ENCODE data around the gene PTTG1. TPM values are rescaled to one million over a fixed set of nuclear protein-coding genes. Genes with fewer than 3 reads are reported as not detected.

PTTG1 gene
- total and polyA plus RNA-seq, 2 donors (not counting 1 experiment from before 2014, with no cell fraction given) = 77.5 to 108 TPM

DNA sequence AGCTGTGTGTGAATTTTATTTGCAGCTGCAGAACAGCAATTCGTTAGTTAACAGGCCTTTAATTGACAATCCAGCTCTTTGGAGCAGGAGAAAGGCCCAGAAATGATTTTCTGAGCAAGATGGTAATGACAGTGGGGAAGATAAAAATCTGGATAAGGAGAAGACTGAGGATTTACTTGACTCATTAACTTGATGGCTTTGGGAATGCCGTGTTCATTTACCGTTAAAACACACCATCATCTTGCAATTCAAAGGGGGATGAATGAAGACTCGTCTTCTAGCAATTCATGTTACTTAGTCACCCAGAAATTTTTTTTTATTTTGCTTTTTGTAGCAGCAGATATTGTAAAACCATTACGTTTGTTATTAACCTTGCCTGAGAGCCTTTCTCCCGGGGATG lies 52.0 kb downstream of the PTTG1 start:
- H3K9ac ChIP-seq (ENCODE audit: insufficient read depth, low read length) = no peak overlapping the region
- H4K20me1 ChIP-seq (ENCODE audit: control insufficient read depth, extremely low read depth, insufficient read depth, low read length) = no peaks in the 10 kb centered on the region
- DNase-seq (ENCODE audit: low read depth in 2 of 2) = no peak
- no peaks in the 10 kb centered on the region for H3K36me3 ChIP-seq (ENCODE audit: control insufficient read depth, insufficient read depth, low read length)
- no peak overlapping the region for H2AFZ ChIP-seq (ENCODE audit: low read length)
- no peak overlapping the region for H3K4me2 ChIP-seq (ENCODE audit: extremely low read depth, insufficient read depth, low read length)
- H3K27me3 ChIP-seq (ENCODE audit: control insufficient read depth, insufficient read depth, low read length) = no peaks in the 10 kb centered on the region
- no peak overlapping the region for H3K27ac ChIP-seq (ENCODE audit: insufficient read depth, low read length)
- TF ChIP-seq EZH2 (IDR thresholded peaks at IDR 0.05; ENCODE audit: low read length, missing control alignments) = no peak
- TF ChIP-seq, protein P1, sequence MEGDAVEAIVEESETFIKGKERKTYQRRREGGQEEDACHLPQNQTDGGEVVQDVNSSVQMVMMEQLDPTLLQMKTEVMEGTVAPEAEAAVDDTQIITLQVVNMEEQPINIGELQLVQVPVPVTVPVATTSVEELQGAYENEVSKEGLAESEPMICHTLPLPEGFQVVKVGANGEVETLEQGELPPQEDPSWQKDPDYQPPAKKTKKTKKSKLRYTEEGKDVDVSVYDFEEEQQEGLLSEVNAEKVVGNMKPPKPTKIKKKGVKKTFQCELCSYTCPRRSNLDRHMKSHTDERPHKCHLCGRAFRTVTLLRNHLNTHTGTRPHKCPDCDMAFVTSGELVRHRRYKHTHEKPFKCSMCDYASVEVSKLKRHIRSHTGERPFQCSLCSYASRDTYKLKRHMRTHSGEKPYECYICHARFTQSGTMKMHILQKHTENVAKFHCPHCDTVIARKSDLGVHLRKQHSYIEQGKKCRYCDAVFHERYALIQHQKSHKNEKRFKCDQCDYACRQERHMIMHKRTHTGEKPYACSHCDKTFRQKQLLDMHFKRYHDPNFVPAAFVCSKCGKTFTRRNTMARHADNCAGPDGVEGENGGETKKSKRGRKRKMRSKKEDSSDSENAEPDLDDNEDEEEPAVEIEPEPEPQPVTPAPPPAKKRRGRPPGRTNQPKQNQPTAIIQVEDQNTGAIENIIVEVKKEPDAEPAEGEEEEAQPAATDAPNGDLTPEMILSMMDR (conservative IDR thresholded peaks at IDR 0.05 in 1 of 2, IDR thresholded peaks at IDR 0.05 in 1 of 2; ENCODE audit: low read depth in 1 of 2, low read length in 2 of 2) = no peak
- H3K9me3 ChIP-seq (ENCODE audit: control insufficient read depth, insufficient read depth, low read depth, low read length) = no peaks in the 10 kb centered on the region
- no peak overlapping the region for H3K4me3 ChIP-seq (replicated peaks in 1 of 4; ENCODE audit: control extremely low read depth in 1 of 4, insufficient read depth in 1 of 4, low read depth in 3 of 4, low read length in 4 of 4)
- no peaks in the 10 kb centered on the region for H3K4me1 ChIP-seq (ENCODE audit: control insufficient read depth, extremely low read depth, insufficient read depth, low read length)
- H3K79me2 ChIP-seq (ENCODE audit: control insufficient read depth, insufficient read depth, low read length) = no peaks in the 10 kb centered on the region

DNA sequence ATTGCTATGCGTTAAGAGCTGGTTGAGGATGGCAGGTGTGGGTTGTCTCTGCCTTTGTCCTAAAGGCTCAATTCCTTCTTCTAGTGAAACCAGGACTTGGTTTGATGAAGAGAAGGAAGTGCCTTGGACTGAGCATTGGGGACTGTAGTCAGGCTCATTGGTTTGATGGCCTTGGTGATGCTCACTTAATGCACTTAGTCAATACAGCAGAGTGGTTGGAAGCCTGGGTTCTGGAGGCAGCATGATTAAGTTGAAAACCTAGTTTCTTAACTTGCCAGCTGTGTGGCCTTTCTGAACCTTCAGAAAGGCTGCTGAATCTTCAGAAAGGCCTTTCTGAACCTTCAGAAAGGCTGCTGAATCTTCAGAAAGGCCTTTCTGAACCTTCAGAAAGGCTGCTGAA lies 52.4 kb downstream of the PTTG1 start:
- no peaks in the 10 kb centered on the region for H4K20me1 ChIP-seq (ENCODE audit: control insufficient read depth, extremely low read depth, insufficient read depth, low read length)
- no peak overlapping the region for H3K4me3 ChIP-seq (replicated peaks in 1 of 4; ENCODE audit: control extremely low read depth in 1 of 4, insufficient read depth in 1 of 4, low read depth in 3 of 4, low read length in 4 of 4)
- H3K36me3 ChIP-seq (ENCODE audit: control insufficient read depth, insufficient read depth, low read length) = no peaks in the 10 kb centered on the region
- no peak overlapping the region for H3K9ac ChIP-seq (ENCODE audit: insufficient read depth, low read length)
- DNase-seq (ENCODE audit: low read depth in 2 of 2) = no peak
- H3K27me3 ChIP-seq (ENCODE audit: control insufficient read depth, insufficient read depth, low read length) = no peaks in the 10 kb centered on the region
- no peaks in the 10 kb centered on the region for H3K4me1 ChIP-seq (ENCODE audit: control insufficient read depth, extremely low read depth, insufficient read depth, low read length)
- no peaks in the 10 kb centered on the region for H3K79me2 ChIP-seq (ENCODE audit: control insufficient read depth, insufficient read depth, low read length)
- no peak overlapping the region for H3K4me2 ChIP-seq (ENCODE audit: extremely low read depth, insufficient read depth, low read length)
- no peak for TF ChIP-seq EZH2 (IDR thresholded peaks at IDR 0.05; ENCODE audit: low read length, missing control alignments)
- TF ChIP-seq, protein P1 (conservative IDR thresholded peaks at IDR 0.05 in 1 of 2, IDR thresholded peaks at IDR 0.05 in 1 of 2; ENCODE audit: low read depth in 1 of 2, low read length in 2 of 2) = no peak
- no peak overlapping the region for H3K27ac ChIP-seq (ENCODE audit: insufficient read depth, low read length)
- no peaks in the 10 kb centered on the region for H3K9me3 ChIP-seq (ENCODE audit: control insufficient read depth, insufficient read depth, low read depth, low read length)
- H2AFZ ChIP-seq (ENCODE audit: low read length) = no peak overlapping the region

DNA sequence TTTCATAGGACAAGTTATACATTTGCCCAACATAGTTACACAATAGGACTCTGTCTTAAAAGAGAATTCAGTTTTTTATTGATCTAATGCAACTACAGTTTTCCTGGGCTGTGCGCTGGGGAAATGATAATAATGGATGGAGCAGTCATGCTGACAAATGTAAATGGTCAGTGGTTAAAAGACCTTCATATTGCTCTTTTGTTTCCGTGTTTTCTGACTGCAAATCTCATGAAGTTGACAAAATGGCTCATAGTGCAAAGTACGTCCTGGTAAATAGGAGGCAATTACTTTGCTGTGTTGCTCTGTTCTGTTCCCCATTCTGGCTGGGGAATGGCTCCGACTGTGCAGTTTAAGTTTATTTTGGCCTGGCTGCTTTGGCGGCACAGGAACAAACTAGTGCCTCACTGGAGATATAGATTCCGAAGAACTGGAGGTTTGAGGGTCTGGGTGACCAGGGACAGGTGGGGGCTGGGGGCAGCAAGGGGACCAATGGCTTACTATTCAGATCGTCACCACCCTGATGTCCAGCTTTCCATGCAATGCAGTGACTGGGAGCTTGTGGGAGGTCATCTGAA lies 54.3 kb downstream of the PTTG1 start:
- Histone ChIP-seq H4K20me1 (ENCODE audit: control insufficient read depth, extremely low read depth, insufficient read depth, low read length) (no peaks in the 10 kb centered on the region), H3K9ac (ENCODE audit: insufficient read depth, low read length) (no peak overlapping the region), H3K9me3 (ENCODE audit: control insufficient read depth, insufficient read depth, low read depth, low read length) (no peaks in the 10 kb centered on the region), H3K27me3 (ENCODE audit: control insufficient read depth, insufficient read depth, low read length) (no peaks in the 10 kb centered on the region), H3K27ac (ENCODE audit: insufficient read depth, low read length) (no peak overlapping the region), H3K4me1 (ENCODE audit: control insufficient read depth, extremely low read depth, insufficient read depth, low read length) (peaks cover 5% of the 10 kb centered on the region), H3K79me2 (ENCODE audit: control insufficient read depth, insufficient read depth, low read length) (no peaks in the 10 kb centered on the region), H3K4me3 (replicated peaks in 1 of 4; ENCODE audit: control extremely low read depth in 1 of 4, insufficient read depth in 1 of 4, low read depth in 3 of 4, low read length in 4 of 4) (no peak overlapping the region), H2AFZ (ENCODE audit: low read length) (no peak overlapping the region), H3K36me3 (ENCODE audit: control insufficient read depth, insufficient read depth, low read length) (no peaks in the 10 kb centered on the region), H3K4me2 (ENCODE audit: extremely low read depth, insufficient read depth, low read length) (no peak overlapping the region)
- no peak for DNase-seq (ENCODE audit: low read depth in 2 of 2)
- TF ChIP-seq, protein P1 (conservative IDR thresholded peaks at IDR 0.05 in 1 of 2, IDR thresholded peaks at IDR 0.05 in 1 of 2; ENCODE audit: low read depth in 1 of 2, low read length in 2 of 2) = no peak
- no peak for TF ChIP-seq EZH2 (IDR thresholded peaks at IDR 0.05; ENCODE audit: low read length, missing control alignments)

All from fibroblast of lung (primary cell).